ENCODE data around the gene CCR3.

The CCR3 gene

GRCh38 chr3:46277476-46277875, 35.2 kb downstream of the CCR3 start:
- TF ChIP-seq USF1 (IDR thresholded peaks at IDR 0.05): no peak
- TF ChIP-seq MAX (IDR thresholded peaks at IDR 0.05): no peak
- TF ChIP-seq FOXM1 (IDR thresholded peaks at IDR 0.05; ENCODE audit: borderline replicate concordance, low read depth): no peak
- no peak for TF ChIP-seq TEAD4 (IDR thresholded peaks at IDR 0.05)
- TF ChIP-seq REST (IDR thresholded peaks at IDR 0.05; ENCODE audit: low read depth): no peak
- TF ChIP-seq YY1 (IDR thresholded peaks at IDR 0.05; ENCODE audit: low read depth): no peak
- TF ChIP-seq RAD21 (IDR thresholded peaks at IDR 0.05; ENCODE audit: low read depth): no peak
- TF ChIP-seq CEBPB (IDR thresholded peaks at IDR 0.05): no peak
- TF ChIP-seq TAF1 (IDR thresholded peaks at IDR 0.05; ENCODE audit: low read depth): no peak
- no peak for TF ChIP-seq CREB1 (IDR thresholded peaks at IDR 0.05; ENCODE audit: low read depth)
- TF ChIP-seq NFIC (IDR thresholded peaks at IDR 0.05): no peak
- TF ChIP-seq EP300 (IDR thresholded peaks at IDR 0.05; ENCODE audit: borderline replicate concordance): no peak
- TF ChIP-seq TCF12 (IDR thresholded peaks at IDR 0.05; ENCODE audit: low read depth): no peak
- TF ChIP-seq EGR1 (IDR thresholded peaks at IDR 0.05): no peak
- TF ChIP-seq ZBTB7A (IDR thresholded peaks at IDR 0.05; ENCODE audit: low read depth): no peak

DNA sequence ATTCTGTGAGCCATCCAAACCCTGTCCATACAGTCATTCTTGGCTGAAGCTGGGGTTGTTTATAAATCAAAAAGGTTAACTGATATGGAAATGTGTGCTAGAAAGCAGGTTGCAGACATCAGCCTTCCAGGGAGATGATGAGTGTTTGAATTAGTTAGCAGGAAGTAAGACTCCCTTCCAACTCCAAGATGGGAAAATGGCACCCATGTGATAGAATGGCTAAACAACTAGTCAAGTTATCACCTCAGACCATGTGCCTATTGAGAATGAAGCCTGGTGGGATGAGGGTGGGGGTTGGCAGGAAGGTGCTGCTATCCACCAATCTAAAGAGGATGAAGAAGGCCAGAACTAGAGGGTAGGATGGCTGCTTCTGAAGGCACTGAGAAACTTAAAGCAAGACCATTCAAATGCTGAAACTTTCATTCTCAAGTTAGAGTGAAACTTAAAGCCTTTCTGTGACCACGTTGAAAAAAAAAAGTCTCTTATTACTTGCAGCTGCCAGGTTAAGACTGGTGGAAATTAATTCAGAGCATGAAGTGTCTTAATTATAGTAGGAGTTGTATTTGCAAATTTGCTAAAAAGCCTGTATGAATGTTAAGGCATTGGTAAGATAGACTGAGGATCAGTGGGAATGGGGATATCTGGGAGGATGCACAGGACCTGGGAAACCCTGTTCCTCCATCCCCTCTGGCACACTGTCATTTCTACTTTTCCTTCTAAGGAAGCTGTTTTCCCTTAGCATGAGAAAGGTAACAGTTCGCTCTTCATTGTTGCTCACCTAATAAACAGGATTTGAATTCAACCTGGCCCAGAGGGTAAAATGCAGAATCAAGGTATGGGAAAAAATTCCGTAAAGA, 36.8 kb downstream of the CCR3 start:
- no peak for TF ChIP-seq TEAD4 (IDR thresholded peaks at IDR 0.05)
- no peak for TF ChIP-seq EGR1 (IDR thresholded peaks at IDR 0.05)
- no peak for TF ChIP-seq USF1 (IDR thresholded peaks at IDR 0.05)
- no peak for TF ChIP-seq YY1 (IDR thresholded peaks at IDR 0.05; ENCODE audit: low read depth)
- no peak for TF ChIP-seq TCF12 (IDR thresholded peaks at IDR 0.05; ENCODE audit: low read depth)
- TF ChIP-seq MAX (IDR thresholded peaks at IDR 0.05): no peak
- no peak for TF ChIP-seq EP300 (IDR thresholded peaks at IDR 0.05; ENCODE audit: borderline replicate concordance)

GRCh38 chr3:46280105-46280797, 38.0 kb downstream of the CCR3 start:
- TF ChIP-seq CEBPB (IDR thresholded peaks at IDR 0.05): no peak
- no peak for TF ChIP-seq TEAD4 (IDR thresholded peaks at IDR 0.05)
- 0 out of 2 replicates have a peak, but pooled peaks have one; percentile 22 for TF ChIP-seq NFIC (IDR thresholded peaks at IDR 0.05)
- no peak for TF ChIP-seq EP300 (IDR thresholded peaks at IDR 0.05; ENCODE audit: borderline replicate concordance)

DNA sequence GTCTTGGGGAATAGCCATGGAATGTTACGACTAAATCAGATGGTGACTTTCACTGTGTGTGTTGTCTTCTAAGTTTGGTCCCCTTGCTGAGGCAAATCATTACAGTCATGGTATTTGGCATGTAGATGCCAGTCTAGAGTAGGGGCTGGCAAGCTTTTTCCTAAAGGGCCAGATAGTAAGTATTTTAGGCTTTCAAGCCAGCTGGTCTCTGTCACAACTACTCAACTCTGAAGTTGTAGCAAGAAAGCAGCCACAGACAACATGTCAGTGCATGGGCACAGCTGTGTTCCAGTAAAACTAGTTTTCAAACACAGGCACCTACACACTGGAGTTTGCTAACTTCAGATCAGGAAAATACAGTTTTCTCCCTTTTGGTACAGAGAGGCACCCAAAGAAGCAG, 39.3 kb downstream of the CCR3 start:
- no peak for TF ChIP-seq ZBTB7A (IDR thresholded peaks at IDR 0.05; ENCODE audit: low read depth)
- no peak for TF ChIP-seq EGR1 (IDR thresholded peaks at IDR 0.05)
- TF ChIP-seq EP300 (IDR thresholded peaks at IDR 0.05; ENCODE audit: borderline replicate concordance): no peak
- TF ChIP-seq FOXM1 (IDR thresholded peaks at IDR 0.05; ENCODE audit: borderline replicate concordance, low read depth): no peak
- no peak for TF ChIP-seq CREB1 (IDR thresholded peaks at IDR 0.05; ENCODE audit: low read depth)
- TF ChIP-seq RAD21 (IDR thresholded peaks at IDR 0.05; ENCODE audit: low read depth): no peak
- TF ChIP-seq CEBPB (IDR thresholded peaks at IDR 0.05): no peak
- no peak for TF ChIP-seq REST (IDR thresholded peaks at IDR 0.05; ENCODE audit: low read depth)
- no peak for TF ChIP-seq USF1 (IDR thresholded peaks at IDR 0.05)
- no peak for TF ChIP-seq NFIC (IDR thresholded peaks at IDR 0.05)
- TF ChIP-seq MAX (IDR thresholded peaks at IDR 0.05): no peak
- no peak for TF ChIP-seq YY1 (IDR thresholded peaks at IDR 0.05; ENCODE audit: low read depth)
- TF ChIP-seq TAF1 (IDR thresholded peaks at IDR 0.05; ENCODE audit: low read depth): no peak
- no peak for TF ChIP-seq TEAD4 (IDR thresholded peaks at IDR 0.05)
- no peak for TF ChIP-seq TCF12 (IDR thresholded peaks at IDR 0.05; ENCODE audit: low read depth)

- TF ChIP-seq RAD21 (IDR thresholded peaks at IDR 0.05; ENCODE audit: low read depth) (no peak), TEAD4 (IDR thresholded peaks at IDR 0.05) (no peak)
These were observed 39.8 kb downstream of the CCR3 start for GRCh38 chr3:46282041-46282440.

All from Ishikawa (cell line).